GM21825 (cell line): ENCODE measurements around the gene CELF5.
"Not testable (repeated sequence)": the region's sequence is repeated elsewhere in the genome, so short reads cannot be mapped to it uniquely, and the experiment has no call there.

Experiments used
- ATAC-seq: cut with Tn5 transposase; IDR thresholded peaks from one replicate; pipeline ENCODE4 v1.9.1; 2021; ENCODE audit warnings: mild to moderate bottlenecking, moderate library complexity; ENCODE audit not compliant: unreplicated experiment

The CELF5 gene

GRCh38 chr19:3336680-3337523, 112.4 kb downstream of the CELF5 start:
- ATAC-seq: no peak

GRCh38 chr19:3338541-3339181, 114.2 kb downstream of the CELF5 start:
- ATAC-seq: no peak

GRCh38 chr19:3340340-3340739, 115.9 kb downstream of the CELF5 start:
- no peak for ATAC-seq

- ATAC-seq: no peak
Observed at GRCh38 chr19:3342246-3342645, 117.8 kb downstream of the CELF5 start.

- not testable (repeated sequence) for ATAC-seq
Observed at GRCh38 chr19:3342962-3343361, 118.5 kb downstream of the CELF5 start.

- ATAC-seq: no peak
Observed at GRCh38 chr19:3343619-3344502, 119.4 kb downstream of the CELF5 start.

- ATAC-seq: no peak
Observed at GRCh38 chr19:3344608-3345598, 120.4 kb downstream of the CELF5 start.

- no peak for ATAC-seq
Observed at GRCh38 chr19:3345850-3346460, 121.5 kb downstream of the CELF5 start.
